ENCODE data around the gene IMPG1. TPM values are rescaled to one million over a fixed set of nuclear protein-coding genes. Genes with fewer than 3 reads are reported as not detected.

Gene IMPG1
- total and polyA plus RNA-seq, 2 of the 8 experiments (the other 6 are each of a cell fraction or from before 2014, with no cell fraction given) = 0.02 TPM; not detected in 1

DNA sequence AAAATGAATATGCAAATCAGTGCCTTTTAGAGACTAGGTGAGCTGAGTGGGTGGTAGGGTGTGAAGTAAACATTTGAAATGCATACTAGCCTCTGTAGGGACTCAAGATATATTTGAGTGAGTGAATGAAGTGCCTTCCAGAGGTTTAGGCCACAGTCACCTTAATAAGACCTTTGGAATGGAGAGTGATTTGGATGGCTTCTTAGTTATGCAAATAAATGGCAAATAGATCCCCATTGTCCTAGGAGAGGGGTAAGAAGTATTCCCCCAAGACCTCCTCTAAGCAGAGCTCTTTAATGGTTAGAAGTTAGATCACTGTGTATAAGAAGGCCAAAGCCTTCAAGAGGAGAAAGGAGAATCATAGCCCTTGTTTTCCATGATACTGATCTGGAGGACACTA is 47.8 kb upstream of the IMPG1 start (continued):
- TF ChIP-seq, protein P1, sequence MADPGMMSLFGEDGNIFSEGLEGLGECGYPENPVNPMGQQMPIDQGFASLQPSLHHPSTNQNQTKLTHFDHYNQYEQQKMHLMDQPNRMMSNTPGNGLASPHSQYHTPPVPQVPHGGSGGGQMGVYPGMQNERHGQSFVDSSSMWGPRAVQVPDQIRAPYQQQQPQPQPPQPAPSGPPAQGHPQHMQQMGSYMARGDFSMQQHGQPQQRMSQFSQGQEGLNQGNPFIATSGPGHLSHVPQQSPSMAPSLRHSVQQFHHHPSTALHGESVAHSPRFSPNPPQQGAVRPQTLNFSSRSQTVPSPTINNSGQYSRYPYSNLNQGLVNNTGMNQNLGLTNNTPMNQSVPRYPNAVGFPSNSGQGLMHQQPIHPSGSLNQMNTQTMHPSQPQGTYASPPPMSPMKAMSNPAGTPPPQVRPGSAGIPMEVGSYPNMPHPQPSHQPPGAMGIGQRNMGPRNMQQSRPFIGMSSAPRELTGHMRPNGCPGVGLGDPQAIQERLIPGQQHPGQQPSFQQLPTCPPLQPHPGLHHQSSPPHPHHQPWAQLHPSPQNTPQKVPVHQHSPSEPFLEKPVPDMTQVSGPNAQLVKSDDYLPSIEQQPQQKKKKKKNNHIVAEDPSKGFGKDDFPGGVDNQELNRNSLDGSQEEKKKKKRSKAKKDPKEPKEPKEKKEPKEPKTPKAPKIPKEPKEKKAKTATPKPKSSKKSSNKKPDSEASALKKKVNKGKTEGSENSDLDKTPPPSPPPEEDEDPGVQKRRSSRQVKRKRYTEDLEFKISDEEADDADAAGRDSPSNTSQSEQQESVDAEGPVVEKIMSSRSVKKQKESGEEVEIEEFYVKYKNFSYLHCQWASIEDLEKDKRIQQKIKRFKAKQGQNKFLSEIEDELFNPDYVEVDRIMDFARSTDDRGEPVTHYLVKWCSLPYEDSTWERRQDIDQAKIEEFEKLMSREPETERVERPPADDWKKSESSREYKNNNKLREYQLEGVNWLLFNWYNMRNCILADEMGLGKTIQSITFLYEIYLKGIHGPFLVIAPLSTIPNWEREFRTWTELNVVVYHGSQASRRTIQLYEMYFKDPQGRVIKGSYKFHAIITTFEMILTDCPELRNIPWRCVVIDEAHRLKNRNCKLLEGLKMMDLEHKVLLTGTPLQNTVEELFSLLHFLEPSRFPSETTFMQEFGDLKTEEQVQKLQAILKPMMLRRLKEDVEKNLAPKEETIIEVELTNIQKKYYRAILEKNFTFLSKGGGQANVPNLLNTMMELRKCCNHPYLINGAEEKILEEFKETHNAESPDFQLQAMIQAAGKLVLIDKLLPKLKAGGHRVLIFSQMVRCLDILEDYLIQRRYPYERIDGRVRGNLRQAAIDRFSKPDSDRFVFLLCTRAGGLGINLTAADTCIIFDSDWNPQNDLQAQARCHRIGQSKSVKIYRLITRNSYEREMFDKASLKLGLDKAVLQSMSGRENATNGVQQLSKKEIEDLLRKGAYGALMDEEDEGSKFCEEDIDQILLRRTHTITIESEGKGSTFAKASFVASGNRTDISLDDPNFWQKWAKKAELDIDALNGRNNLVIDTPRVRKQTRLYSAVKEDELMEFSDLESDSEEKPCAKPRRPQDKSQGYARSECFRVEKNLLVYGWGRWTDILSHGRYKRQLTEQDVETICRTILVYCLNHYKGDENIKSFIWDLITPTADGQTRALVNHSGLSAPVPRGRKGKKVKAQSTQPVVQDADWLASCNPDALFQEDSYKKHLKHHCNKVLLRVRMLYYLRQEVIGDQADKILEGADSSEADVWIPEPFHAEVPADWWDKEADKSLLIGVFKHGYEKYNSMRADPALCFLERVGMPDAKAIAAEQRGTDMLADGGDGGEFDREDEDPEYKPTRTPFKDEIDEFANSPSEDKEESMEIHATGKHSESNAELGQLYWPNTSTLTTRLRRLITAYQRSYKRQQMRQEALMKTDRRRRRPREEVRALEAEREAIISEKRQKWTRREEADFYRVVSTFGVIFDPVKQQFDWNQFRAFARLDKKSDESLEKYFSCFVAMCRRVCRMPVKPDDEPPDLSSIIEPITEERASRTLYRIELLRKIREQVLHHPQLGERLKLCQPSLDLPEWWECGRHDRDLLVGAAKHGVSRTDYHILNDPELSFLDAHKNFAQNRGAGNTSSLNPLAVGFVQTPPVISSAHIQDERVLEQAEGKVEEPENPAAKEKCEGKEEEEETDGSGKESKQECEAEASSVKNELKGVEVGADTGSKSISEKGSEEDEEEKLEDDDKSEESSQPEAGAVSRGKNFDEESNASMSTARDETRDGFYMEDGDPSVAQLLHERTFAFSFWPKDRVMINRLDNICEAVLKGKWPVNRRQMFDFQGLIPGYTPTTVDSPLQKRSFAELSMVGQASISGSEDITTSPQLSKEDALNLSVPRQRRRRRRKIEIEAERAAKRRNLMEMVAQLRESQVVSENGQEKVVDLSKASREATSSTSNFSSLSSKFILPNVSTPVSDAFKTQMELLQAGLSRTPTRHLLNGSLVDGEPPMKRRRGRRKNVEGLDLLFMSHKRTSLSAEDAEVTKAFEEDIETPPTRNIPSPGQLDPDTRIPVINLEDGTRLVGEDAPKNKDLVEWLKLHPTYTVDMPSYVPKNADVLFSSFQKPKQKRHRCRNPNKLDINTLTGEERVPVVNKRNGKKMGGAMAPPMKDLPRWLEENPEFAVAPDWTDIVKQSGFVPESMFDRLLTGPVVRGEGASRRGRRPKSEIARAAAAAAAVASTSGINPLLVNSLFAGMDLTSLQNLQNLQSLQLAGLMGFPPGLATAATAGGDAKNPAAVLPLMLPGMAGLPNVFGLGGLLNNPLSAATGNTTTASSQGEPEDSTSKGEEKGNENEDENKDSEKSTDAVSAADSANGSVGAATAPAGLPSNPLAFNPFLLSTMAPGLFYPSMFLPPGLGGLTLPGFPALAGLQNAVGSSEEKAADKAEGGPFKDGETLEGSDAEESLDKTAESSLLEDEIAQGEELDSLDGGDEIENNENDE (IDR thresholded peaks at IDR 0.05; ENCODE audit: insufficient replicate concordance, low read length) = peak; percentile 84
- peak; percentile 55; the same call in 1 of the 2 replicates for TF ChIP-seq SP1 (IDR thresholded peaks at IDR 0.05; ENCODE audit: low read depth, low read length)
- no peak for TF ChIP-seq CEBPB (IDR thresholded peaks at IDR 0.05; ENCODE audit: low read depth, low read length)
- TF ChIP-seq EZH2 (IDR thresholded peaks at IDR 0.05; ENCODE audit: low read depth, low read length, severe bottlenecking) = no peak
- TF ChIP-seq ASH2L (IDR thresholded peaks at IDR 0.05; ENCODE audit: low read length) = no peak
- TF ChIP-seq NRF1 (IDR thresholded peaks at IDR 0.05; ENCODE audit: low read depth, low read length) = no peak
- no peak for TF ChIP-seq SUZ12 (IDR thresholded peaks at IDR 0.05; ENCODE audit: low read length)
- TF ChIP-seq BRCA1 (IDR thresholded peaks at IDR 0.05; ENCODE audit: low read depth, low read length) = no peak
- TF ChIP-seq TEAD4 (IDR thresholded peaks at IDR 0.05; ENCODE audit: low read depth, low read length) = peak; percentile 21; the same call in 1 of the 2 replicates
- peak; percentile 65; the same call in 1 of the 2 replicates for TF ChIP-seq EGR1 (IDR thresholded peaks at IDR 0.05; ENCODE audit: borderline replicate concordance, low read depth, low read length)
- no peak for TF ChIP-seq RFX5 (IDR thresholded peaks at IDR 0.05; ENCODE audit: borderline replicate concordance, low read depth, low read length)
- TF ChIP-seq MAFK (IDR thresholded peaks at IDR 0.05; ENCODE audit: low read depth, low read length) = no peak
- 0 out of 2 replicates have a peak, but pooled peaks have one; percentile 2 for TF ChIP-seq JUND (IDR thresholded peaks at IDR 0.05; ENCODE audit: low read length)
